ES-I3 (cell line): ENCODE data around the gene ZNF354B.
"Not testable (repeated sequence)": the region's sequence is repeated elsewhere in the genome, so short reads cannot be mapped to it uniquely, and the experiment has no call there.

ENCODE experiments used
- H3K36me3 ChIP-seq: 2 replicates; pipeline ENCODE4 v1.6.1; 2013; ENCODE audit warnings: mild to moderate bottlenecking, low read length, control low read depth, moderate library complexity; ENCODE audit not compliant: insufficient read depth
- H3K4me1 ChIP-seq: 2 replicates; pipeline ENCODE4 v1.6.1; 2013; ENCODE audit warnings: mild to moderate bottlenecking, control low read depth, low read length; ENCODE audit not compliant: insufficient read depth
- H3K9ac ChIP-seq: 2 replicates; pipeline ENCODE4 v1.6.1; 2013; ENCODE audit warnings: low read depth, mild to moderate bottlenecking, low read length, moderate library complexity
- H3K9me3 ChIP-seq: 2 replicates; pipeline ENCODE4 v1.6.1; 2013; ENCODE audit warnings: mild to moderate bottlenecking, low read length, moderate library complexity; ENCODE audit not compliant: control insufficient read depth, insufficient read depth

Gene ZNF354B

GRCh38 chr5:178859625-178860521, at the start of gene ZNF354B:
ZNF354B (plus strand) TSS chr5:178859953; CDS start chr5:178861048, 1,095 bp downstream.
- Histone ChIP-seq H3K9ac (peak within 1 kb of the TSS; percentile 60), H3K9me3 (no peaks in the 10 kb centered on the region), H3K36me3 (no peaks in the 10 kb centered on the region), H3K4me1 (no peaks in the 10 kb centered on the region)

GRCh38 chr5:178817506-178817905, 42.2 kb upstream of the ZNF354B start:
- Histone ChIP-seq H3K36me3 (no peaks in the 10 kb centered on the region), H3K9me3 (no peaks in the 10 kb centered on the region), H3K9ac (no peak overlapping the region), H3K4me1 (no peaks in the 10 kb centered on the region)

- H3K4me1 ChIP-seq = no peaks in the 10 kb centered on the region
- H3K36me3 ChIP-seq = no peaks in the 10 kb centered on the region
- no peak overlapping the region for H3K9ac ChIP-seq
- H3K9me3 ChIP-seq = no peaks in the 10 kb centered on the region
Measured at GRCh38 chr5:178818094-178818493, 41.7 kb upstream of the ZNF354B start.

- H3K36me3 ChIP-seq = no peaks in the 10 kb centered on the region
- no peaks in the 10 kb centered on the region for H3K4me1 ChIP-seq
- H3K9me3 ChIP-seq = no peaks in the 10 kb centered on the region
Measured at GRCh38 chr5:178820001-178820400, 39.8 kb upstream of the ZNF354B start.

GRCh38 chr5:178825444-178825843, 34.3 kb upstream of the ZNF354B start:
- no peak overlapping the region for H3K9ac ChIP-seq
- no peaks in the 10 kb centered on the region for H3K36me3 ChIP-seq
- peaks cover 32% of the 10 kb centered on the region for H3K4me1 ChIP-seq
- no peaks in the 10 kb centered on the region for H3K9me3 ChIP-seq

More at GRCh38 chr5:178820001-178820400, 39.8 kb upstream of the ZNF354B start:
- H3K9ac ChIP-seq = no peak overlapping the region

GRCh38 chr5:178826216-178826615, 33.5 kb upstream of the ZNF354B start:
- H3K9ac ChIP-seq = no peak overlapping the region
- peaks cover 32% of the 10 kb centered on the region for H3K4me1 ChIP-seq
- H3K36me3 ChIP-seq = no peaks in the 10 kb centered on the region
- H3K9me3 ChIP-seq = no peaks in the 10 kb centered on the region

GRCh38 chr5:178827636-178828035, 32.1 kb upstream of the ZNF354B start:
- H3K36me3 ChIP-seq = no peaks in the 10 kb centered on the region
- no peak overlapping the region for H3K9ac ChIP-seq
- peaks cover 32% of the 10 kb centered on the region for H3K4me1 ChIP-seq
- H3K9me3 ChIP-seq = no peaks in the 10 kb centered on the region

- no peaks in the 10 kb centered on the region for H3K36me3 ChIP-seq
- peaks cover 2% of the 10 kb centered on the region; the same call in 1 of the 2 replicates for H3K9me3 ChIP-seq
- H3K4me1 ChIP-seq = peaks cover 24% of the 10 kb centered on the region
- peak overlapping the region; percentile 37; the same call in 1 of the 2 replicates for H3K9ac ChIP-seq
Measured at GRCh38 chr5:178831049-178831448, 28.7 kb upstream of the ZNF354B start.

GRCh38 chr5:178832618-178833201, 27.0 kb upstream of the ZNF354B start:
- Histone ChIP-seq H3K36me3 (no peaks in the 10 kb centered on the region), H3K4me1 (peaks cover 15% of the 10 kb centered on the region), H3K9ac (peak overlapping the region; percentile 55), H3K9me3 (peaks cover 2% of the 10 kb centered on the region; the same call in 1 of the 2 replicates)

GRCh38 chr5:178836628-178837027, 23.1 kb upstream of the ZNF354B start:
- H3K36me3 ChIP-seq = no peaks in the 10 kb centered on the region
- peaks cover 3% of the 10 kb centered on the region; the same call in 1 of the 2 replicates for H3K4me1 ChIP-seq
- peaks cover 2% of the 10 kb centered on the region; the same call in 1 of the 2 replicates for H3K9me3 ChIP-seq
- no peak overlapping the region for H3K9ac ChIP-seq

GRCh38 chr5:178838695-178839318, 20.9 kb upstream of the ZNF354B start:
- not testable (repeated sequence) for H3K36me3 ChIP-seq, H3K4me1 ChIP-seq, H3K9me3 ChIP-seq
- H3K9ac ChIP-seq = peak overlapping the region; percentile 20; the same call in 1 of the 2 replicates

- Histone ChIP-seq H3K36me3 (no peaks in the 10 kb centered on the region), H3K9me3 (no peaks in the 10 kb centered on the region), H3K9ac (peak overlapping the region; percentile 20; the same call in 1 of the 2 replicates), H3K4me1 (peaks cover 3% of the 10 kb centered on the region; the same call in 1 of the 2 replicates)
Measured at GRCh38 chr5:178839319-178839704, 20.4 kb upstream of the ZNF354B start.

GRCh38 chr5:178840399-178840798, 19.4 kb upstream of the ZNF354B start:
- not testable (repeated sequence) for H3K9ac ChIP-seq, H3K9me3 ChIP-seq

GRCh38 chr5:178849316-178849715, 10.4 kb upstream of the ZNF354B start:
- Histone ChIP-seq H3K4me1 (no peaks in the 10 kb centered on the region; the same call in 1 of the 2 replicates), H3K9ac (no peak overlapping the region), H3K36me3 (no peaks in the 10 kb centered on the region), H3K9me3 (no peaks in the 10 kb centered on the region)

More at GRCh38 chr5:178840399-178840798, 19.4 kb upstream of the ZNF354B start:
- not testable (repeated sequence) for H3K36me3 ChIP-seq, H3K4me1 ChIP-seq
